Measurements from ENCODE around the gene SLC66A2.
"Not testable (repeated sequence)": the region's sequence is repeated elsewhere in the genome, so short reads cannot be mapped to it uniquely, and the experiment has no call there.

Gene SLC66A2

GRCh38 chr18:79869591-79870300 is 81.7 kb downstream of the SLC66A2 start:
- DNase-seq (ENCODE audit: low read depth in 1 of 2, low spot score in 1 of 2), result no peak

- no peak for DNase-seq (ENCODE audit: low read depth in 1 of 2, low spot score in 1 of 2)
Measured at GRCh38 chr18:79868811-79869541, 82.5 kb downstream of the SLC66A2 start.

DNA sequence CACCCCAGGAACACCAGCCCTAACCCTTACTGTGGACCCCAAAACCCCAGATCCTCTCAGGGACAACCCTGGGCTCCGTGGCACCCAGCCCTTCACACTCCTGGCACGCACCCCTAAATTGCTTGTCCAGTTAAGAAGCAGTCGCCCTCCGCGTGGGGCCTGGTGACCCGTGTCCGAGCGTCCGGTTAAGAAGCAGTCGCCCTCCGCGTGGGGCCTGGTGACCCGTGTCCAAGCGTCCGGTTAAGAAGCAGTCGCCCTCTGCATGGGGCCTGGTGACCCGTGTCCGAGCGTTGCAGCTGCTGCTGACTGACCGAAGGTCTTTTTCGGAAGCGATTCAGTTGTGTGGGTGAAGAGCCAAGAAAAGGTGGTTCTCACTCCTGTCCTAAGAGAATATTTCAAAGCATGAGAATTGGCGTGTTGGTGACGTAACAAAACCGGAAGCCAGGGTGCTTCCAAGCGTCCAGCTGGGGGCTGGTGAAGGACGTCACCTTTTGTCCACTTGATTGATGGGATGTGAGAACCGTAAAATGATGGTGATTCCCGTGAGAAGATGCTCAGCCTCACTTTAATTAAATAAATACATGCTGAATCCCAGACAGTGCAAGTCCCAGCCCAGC is 83.2 kb downstream of the SLC66A2 start:
- no peak for DNase-seq (ENCODE audit: low read depth in 1 of 2, low spot score in 1 of 2)

GRCh38 chr18:79867666-79868065 is 83.8 kb downstream of the SLC66A2 start:
- no peak for DNase-seq (ENCODE audit: low read depth in 1 of 2, low spot score in 1 of 2)

- DNase-seq (ENCODE audit: low read depth in 1 of 2, low spot score in 1 of 2), result no peak
Measured at GRCh38 chr18:79866889-79867574, 84.4 kb downstream of the SLC66A2 start.

- not testable (repeated sequence) for DNase-seq (ENCODE audit: low read depth in 1 of 2, low spot score in 1 of 2)
Measured at GRCh38 chr18:79865951-79866350, 85.5 kb downstream of the SLC66A2 start.

DNA sequence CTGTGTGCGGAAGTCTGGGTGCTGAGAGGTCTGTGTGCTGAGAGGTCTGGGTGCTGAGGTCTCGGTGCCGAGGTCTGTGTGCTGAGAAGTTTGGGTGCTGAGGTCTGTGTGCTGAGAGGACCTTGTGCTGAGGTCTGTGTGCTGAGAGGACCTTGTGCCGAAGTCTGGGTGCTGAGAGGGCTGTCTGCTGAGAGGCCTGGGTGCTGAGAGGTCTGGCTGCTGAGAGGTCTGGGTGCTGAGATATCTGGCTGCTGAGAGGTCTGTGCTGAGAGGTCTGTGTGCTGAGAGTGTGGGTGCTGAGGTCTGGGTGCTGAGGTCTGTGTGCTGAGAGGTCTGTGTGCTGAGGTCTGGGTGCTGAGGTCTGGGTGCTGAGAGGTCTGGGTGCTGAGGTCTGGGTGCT is 86.5 kb downstream of the SLC66A2 start:
- not testable (repeated sequence) for DNase-seq (ENCODE audit: low read depth in 1 of 2, low spot score in 1 of 2)

DNA sequence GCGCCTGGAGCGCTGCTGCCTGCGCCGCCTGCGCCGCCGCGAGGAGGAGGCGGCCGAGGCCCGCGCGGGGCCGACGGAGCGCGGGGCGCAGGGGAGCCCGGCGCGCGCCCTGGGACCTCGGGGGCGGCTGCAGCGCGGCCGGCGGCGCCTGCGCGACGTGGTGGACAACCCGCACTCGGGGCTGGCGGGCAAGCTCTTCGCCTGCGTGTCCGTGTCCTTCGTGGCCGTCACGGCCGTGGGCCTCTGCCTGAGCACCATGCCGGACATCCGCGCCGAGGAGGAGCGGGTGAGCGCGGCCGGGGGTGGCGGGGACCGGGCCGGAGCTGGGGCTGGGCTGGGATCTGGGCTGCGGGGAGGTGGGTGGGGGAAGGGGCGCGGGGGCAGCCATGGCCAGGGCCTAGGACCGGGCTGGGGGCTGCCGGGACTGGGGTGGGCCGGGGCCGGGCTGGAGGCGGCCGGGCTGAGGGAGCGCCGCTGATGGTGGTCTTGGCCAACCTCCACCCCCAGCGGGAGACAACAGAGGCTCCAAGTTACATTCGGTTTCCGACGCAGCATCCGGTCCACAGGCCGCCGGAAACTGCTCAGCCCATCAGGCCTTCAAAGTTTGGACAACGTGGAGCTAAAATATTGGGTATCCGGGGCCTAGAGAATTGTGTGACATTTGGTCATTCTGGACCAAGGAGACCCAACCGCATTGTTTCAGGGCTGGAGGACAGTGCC is 87.3 kb downstream of the SLC66A2 start:
- no peak for DNase-seq (ENCODE audit: low read depth in 1 of 2, low spot score in 1 of 2)

DNA sequence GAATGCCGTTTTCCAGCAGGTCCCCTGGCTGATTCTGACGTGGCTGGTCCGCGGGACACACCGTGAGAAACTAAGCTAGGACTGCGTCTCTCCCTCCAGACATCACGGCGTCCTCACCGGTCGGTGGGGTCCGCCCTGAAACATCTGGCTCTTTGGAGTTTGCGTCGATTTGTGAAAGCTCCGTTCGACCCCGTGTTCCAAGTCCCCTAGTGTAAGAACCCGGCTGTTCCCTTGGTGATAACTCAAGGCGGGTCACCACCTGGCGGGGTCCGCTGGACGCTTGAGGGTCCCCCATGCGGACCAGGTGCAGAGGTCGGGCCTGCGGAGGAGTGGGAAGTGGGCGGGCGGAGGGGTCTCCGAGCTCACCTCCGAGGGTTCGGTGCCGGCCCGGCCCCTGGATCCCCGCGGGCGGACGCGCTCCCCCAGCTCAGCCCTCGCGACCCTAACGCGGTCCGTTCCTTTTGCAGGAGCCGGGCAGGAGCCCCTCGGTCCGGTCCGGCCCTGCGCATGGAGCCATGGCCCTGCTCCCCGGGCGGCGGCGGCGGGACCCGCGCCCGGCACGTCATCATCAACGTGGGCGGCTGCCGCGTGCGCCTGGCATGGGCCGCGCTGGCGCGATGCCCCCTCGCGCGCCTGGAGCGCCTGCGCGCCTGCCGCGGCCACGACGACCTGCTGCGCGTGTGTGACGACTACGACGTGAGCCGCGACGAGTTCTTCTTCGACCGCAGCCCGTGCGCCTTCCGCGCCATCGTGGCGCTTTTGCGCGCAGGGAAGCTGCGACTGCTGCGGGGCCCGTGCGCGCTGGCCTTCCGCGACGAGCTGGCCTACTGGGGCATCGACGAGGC is 88.1 kb downstream of the SLC66A2 start:
- DNase-seq (ENCODE audit: low read depth in 1 of 2, low spot score in 1 of 2), result no peak

DNA sequence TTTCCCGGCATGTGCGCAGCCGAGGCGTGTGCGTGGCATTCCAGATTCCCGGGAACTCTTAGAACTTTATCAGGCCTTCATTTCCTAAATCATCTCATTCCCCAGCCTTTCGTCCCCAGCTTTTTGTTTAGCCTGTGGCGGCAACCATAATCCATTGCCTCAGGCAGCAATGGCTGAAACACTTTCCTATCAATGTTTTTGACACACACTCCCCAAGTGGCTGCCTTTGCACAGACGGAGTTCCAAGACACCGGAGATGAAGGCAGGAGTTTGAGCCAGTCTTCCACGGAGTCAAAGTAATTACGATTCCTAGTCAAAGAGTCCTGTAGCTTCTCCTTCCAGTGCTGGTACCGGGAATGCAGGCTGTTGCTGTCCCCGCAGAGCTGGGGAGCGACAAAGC is 88.9 kb downstream of the SLC66A2 start:
- no peak for DNase-seq (ENCODE audit: low read depth in 1 of 2, low spot score in 1 of 2)

DNA sequence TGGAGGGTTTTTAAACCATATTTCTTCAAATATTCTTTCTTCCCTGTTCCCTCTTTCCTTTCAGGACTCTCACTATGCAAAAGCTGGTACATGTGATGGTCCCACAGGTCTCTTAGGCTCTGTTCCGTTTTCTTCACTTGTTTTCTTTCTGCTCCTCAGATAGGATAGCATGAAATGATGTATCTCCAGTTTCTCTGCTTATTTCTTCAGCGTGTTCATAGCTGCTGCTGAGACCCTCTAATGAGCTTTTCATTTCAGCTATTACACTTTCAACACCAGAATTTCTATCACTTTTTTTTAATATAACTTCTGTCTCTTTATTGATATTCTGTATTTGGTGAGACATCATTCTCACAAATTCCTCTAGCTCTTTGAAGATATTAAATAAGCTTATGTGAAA is 89.8 kb downstream of the SLC66A2 start:
- DNase-seq (ENCODE audit: low read depth in 1 of 2, low spot score in 1 of 2), result no peak

DNA sequence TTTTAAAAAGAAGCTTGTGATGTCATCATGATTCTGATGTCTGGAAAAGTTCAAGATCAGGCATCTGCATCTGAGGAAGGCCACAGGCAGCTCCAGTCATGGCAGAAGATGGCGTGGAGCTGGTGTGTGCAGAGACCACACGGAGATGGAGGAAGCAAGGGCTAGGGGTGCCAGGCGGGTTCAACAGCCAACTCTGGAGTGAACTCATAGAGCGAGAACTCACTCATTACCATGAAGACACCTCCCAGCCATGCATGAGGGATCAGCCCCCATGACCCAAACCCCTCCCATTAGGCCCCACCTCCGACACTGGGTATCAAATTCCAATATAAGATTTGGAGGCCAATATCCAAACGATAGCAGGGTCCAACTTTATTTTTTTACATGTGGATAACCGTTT is 92.1 kb downstream of the SLC66A2 start:
- no peak for DNase-seq (ENCODE audit: low read depth in 1 of 2, low spot score in 1 of 2)

DNA sequence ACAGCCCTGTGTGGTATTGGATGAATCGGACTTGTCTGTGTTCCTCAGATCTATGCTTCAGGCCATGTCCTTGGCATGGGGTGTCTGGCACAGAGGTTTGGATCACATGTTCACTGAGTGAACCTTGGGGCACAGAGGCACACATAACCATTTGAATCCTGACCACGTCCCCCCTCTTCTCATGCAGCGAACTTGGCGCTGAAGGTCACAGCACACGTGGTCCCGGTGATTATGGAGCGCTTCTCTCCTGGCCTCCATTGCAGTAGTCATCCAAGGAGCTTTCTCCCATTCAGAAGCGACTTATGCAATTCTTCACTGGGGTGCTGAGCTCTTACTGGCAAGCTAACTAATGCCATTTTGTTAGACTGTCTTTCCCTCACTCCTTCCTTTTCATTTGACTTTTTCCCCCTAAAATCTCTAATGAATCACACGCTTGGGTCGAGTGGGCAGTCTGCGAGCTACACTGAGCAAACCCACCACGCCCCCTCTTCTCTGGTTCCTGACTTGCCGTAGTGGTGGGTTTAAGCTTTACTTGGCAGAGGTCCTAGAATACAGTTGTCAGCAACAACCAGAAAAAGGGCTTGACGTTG is 94.3 kb downstream of the SLC66A2 start:
- no peak for DNase-seq (ENCODE audit: low read depth in 1 of 2, low spot score in 1 of 2)

DNA sequence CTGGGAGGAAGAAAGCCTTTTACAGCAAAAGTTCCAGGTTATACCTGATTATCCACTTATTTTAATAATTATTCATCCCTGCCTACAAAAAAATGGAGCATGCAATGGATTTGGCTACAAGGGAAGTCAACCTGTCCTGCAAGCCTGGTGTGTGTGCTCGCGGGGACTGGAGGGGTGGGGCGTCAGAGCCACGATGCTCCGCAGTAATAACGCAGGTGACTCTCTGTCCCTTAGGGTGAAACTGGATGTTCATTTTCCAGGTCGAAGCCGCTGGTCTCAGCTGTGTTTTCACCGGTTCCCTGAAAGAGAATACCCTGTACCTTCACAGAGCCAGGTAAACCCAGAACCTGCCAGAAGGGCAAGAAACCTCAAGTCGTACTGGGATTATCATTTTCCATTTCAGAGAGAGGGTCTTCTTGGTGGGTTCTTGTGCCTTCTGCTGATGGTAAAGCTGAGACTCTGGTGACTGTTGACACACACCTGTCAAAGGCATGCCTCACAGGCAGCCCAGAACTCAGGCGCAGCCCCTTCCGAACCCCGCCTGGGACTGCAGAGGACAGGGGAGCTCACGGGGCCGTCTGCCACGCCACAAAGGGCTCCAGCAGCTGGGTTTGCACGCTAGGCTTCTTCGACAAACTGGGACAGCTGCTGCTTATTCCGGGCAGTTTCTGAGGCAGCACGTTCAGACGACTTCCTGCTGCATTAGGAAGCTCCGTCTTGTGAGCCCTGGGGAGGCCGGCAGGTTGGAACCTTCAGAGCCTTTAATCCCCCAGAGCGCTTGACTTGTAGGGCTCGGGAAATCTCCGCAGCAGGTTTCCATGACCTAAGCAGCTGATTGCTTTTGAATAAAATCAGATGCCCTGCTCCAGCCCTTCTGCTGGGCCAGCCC is 95.1 kb downstream of the SLC66A2 start:
- DNase-seq (ENCODE audit: low read depth in 1 of 2, low spot score in 1 of 2), result no peak

DNA sequence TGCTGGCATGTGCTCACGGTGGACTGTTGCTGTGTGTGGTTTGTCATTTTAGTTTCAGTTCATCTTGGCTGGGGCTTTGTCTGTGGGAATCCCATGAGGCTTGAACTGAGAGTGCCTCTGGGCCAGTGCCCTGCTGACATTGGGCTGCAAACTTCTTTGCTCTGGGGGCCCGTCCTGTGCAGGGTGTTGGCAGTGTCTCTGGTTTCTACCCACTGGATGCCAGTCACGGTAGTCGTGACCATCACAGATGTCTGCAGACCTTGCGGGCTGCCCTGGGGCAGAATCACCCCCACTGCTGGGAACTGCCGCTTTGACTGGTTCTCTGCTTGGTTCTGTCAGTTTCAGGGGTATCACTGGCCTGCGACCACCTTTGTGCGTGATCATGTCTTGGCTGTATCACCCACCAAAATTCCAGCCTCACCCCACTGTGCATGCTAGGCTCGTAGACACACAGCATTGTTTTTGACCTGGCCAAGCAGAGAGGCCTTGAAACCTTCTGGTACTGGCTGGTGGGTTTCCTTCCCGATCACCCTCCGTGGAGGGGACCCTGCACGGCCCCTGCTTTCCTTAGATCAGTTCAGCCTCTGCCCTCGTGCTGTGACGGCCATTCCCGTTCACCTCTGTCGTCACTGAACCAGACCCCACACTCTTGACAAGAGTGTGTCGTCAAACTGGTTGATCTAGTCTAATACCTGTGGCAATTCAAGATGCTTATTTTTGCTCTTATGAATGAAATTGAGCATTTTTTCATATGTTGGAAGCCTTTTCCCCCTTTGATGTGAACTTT is 96.1 kb downstream of the SLC66A2 start:
- DNase-seq (ENCODE audit: low read depth in 1 of 2, low spot score in 1 of 2), result no peak

DNA sequence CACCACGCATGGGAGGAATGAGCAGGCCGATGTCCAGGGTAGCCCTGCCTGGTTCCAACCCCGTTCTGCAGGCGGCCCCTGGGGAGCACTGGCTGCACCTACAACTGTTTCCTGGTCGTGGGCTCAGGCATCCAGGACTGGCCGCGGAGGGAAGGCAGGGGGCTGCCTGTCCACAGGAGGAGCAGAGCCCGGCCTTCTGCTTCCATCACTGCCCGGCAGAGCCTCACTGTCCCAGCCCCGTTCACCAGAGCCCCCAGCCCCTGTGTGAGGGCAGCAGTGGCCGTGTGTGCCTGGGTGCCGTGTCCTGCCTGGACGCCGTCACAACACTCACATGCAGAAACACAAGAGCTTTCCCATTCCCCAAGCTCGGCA is 97.5 kb downstream of the SLC66A2 start:
- DNase-seq (ENCODE audit: low read depth in 1 of 2, low spot score in 1 of 2), result no peak

DNA sequence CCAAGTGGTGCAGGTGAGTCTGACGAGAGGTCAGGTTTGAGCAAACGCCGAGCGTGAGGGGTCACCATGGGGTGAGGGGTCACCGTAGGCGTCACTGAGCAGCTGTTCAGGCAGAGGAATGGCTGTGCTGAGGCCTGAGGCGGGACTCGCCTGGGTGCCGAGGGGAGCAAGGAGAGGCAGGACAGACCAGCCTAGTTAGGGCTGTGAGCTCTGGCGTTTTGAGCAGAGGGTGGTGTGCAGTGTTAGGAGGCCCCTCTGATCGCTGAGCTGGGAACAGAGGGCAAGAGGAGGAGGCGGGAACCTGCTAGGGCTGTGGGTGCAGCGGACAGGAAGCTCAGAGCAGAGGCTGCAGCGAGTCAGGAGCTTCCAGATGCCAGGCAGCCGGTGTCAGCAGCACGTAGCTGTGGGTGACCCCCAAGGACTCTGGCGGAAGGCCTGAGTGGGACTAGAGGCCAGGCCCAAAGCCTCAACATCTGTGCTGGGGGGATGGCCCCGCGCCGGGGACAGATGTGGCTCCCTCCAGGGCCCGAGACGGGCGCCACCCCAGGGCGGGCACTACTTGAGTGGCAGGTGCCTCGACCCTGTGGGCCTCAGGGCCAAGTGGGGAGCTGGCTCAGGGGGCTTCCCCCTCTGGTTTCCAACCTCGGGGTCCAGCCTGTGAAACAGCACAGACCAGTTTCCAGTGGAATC is 98.0 kb downstream of the SLC66A2 start:
- no peak for DNase-seq (ENCODE audit: low read depth in 1 of 2, low spot score in 1 of 2)

Measured in activated CD4-positive, alpha-beta T cell treated with anti-CD3 and anti-CD28 coated beads, Interleukin-2, amount 50 U/mL, for 24 hours (primary cell).